Mesendoderm (in vitro differentiated cells): Measurements from ENCODE around the gene GRID2.

Experiments used
- DNase-seq: peaks from one replicate; pipeline ENCODE4 v3.0.0; 2013
- H2AK5ac ChIP-seq: 2 replicates; pipeline ENCODE4 v1.6.1; 2013; ENCODE audit warnings: low read length, inconsistent platforms
- H2BK120ac ChIP-seq: 2 replicates; pipeline ENCODE4 v1.6.1; 2013; ENCODE audit warnings: low read depth, mild to moderate bottlenecking, low read length, moderate library complexity, mixed read lengths
- H2BK15ac ChIP-seq: replicated peaks from 2 replicates; pipeline ENCODE4 v1.6.1; 2013; ENCODE audit warnings: low read depth, mild to moderate bottlenecking, moderate library complexity
- H2BK5ac ChIP-seq: 2 replicates; pipeline ENCODE4 v1.6.1; 2013; ENCODE audit warnings: low read length, inconsistent platforms
- H3K18ac ChIP-seq: 2 replicates; pipeline ENCODE4 v1.6.1; 2013; ENCODE audit warnings: mild to moderate bottlenecking, low read length, mixed read lengths
- H3K23ac ChIP-seq: one replicate; pipeline ENCODE4 v1.6.1; 2013; ENCODE audit warnings: low read length
- H3K27ac ChIP-seq: 2 replicates; pipeline ENCODE4 v1.5.1; 2013; ENCODE audit warnings: low read depth, mild to moderate bottlenecking, inconsistent platforms, low read length, moderate library complexity
- H3K27me3 ChIP-seq: 2 replicates; pipeline ENCODE4 v1.6.1; 2013; ENCODE audit warnings: low read length, control low read depth, mild to moderate bottlenecking, inconsistent platforms; ENCODE audit not compliant: insufficient read depth, poor library complexity
- H3K36me3 ChIP-seq: 2 replicates; pipeline ENCODE4 v1.6.1; 2013; ENCODE audit warnings: low read length, inconsistent platforms; ENCODE audit not compliant: control insufficient read depth, insufficient read depth
- H3K4ac ChIP-seq: one replicate; pipeline ENCODE4 v1.6.1; 2013; ENCODE audit warnings: low read depth, mild to moderate bottlenecking, low read length, moderate library complexity
- H3K4me1 ChIP-seq: 2 replicates; pipeline ENCODE4 v1.6.1; 2013; ENCODE audit warnings: low read depth, low read length, inconsistent platforms; ENCODE audit not compliant: control insufficient read depth
- H3K4me2 ChIP-seq: 2 replicates; pipeline ENCODE4 v1.6.1; 2013; ENCODE audit warnings: low read length
- H3K4me3 ChIP-seq: 2 replicates; pipeline ENCODE4 v1.5.1; 2013; ENCODE audit warnings: mild to moderate bottlenecking, low read length
- H3K56ac ChIP-seq: one replicate; pipeline ENCODE4 v1.6.1; 2013; ENCODE audit warnings: low read length
- H3K79me1 ChIP-seq: 2 replicates; pipeline ENCODE4 v1.6.1; 2013; ENCODE audit warnings: low read length, inconsistent platforms
- H3K79me2 ChIP-seq: 2 replicates; pipeline ENCODE4 v1.6.1; 2013; ENCODE audit warnings: mild to moderate bottlenecking, low read length; ENCODE audit not compliant: control insufficient read depth, insufficient read depth
- H3K9ac ChIP-seq: 2 replicates; pipeline ENCODE4 v1.6.1; 2013; ENCODE audit warnings: low read length, inconsistent platforms
- H4K5ac ChIP-seq: one replicate; pipeline ENCODE4 v1.6.1; 2013; ENCODE audit warnings: low read length
- H4K8ac ChIP-seq: one replicate; pipeline ENCODE4 v1.6.1; 2013; ENCODE audit warnings: low read depth, mild to moderate bottlenecking, control low read depth, low read length, moderate library complexity
- WGBS: extraction: QIAGEN DNeasy Blood & Tissue Kit; methylation state at CpG from one replicate; pipeline ENCODE4 v1.1.7; 2013; ENCODE audit warnings: low lambda C conversion rate, missing lambda C conversion rate; ENCODE audit not compliant: insufficient coverage; ENCODE audit errors: extremely low coverage; 5-methylcytosine and 5-hydroxymethylcytosine counted together

The GRID2 gene

GRCh38 chr4:92334716-92335350, 31.1 kb downstream of the GRID2 start:
- no peak overlapping the region for H3K4me2 ChIP-seq
- H3K27ac ChIP-seq: no peak overlapping the region
- no peaks in the 10 kb centered on the region for H3K79me2 ChIP-seq
- H4K8ac ChIP-seq: no peak overlapping the region
- no peaks in the 10 kb centered on the region for H3K4me1 ChIP-seq
- H3K27me3 ChIP-seq: no peaks in the 10 kb centered on the region
- no peak overlapping the region for H4K5ac ChIP-seq
- H3K9ac ChIP-seq: no peak overlapping the region
- no peak overlapping the region for H3K23ac ChIP-seq
- H2BK5ac ChIP-seq: no peak overlapping the region
- no peak overlapping the region for H3K56ac ChIP-seq
- H3K36me3 ChIP-seq: no peaks in the 10 kb centered on the region
- H2BK15ac ChIP-seq: no peak overlapping the region
- H2BK120ac ChIP-seq: no peak overlapping the region
- no peak overlapping the region for H3K4ac ChIP-seq
- no peak overlapping the region for H3K18ac ChIP-seq
- no peak for DNase-seq
- H3K4me3 ChIP-seq: no peak overlapping the region
- WGBS: no CpG with 5 or more reads among the region's 1 CpG
- H3K79me1 ChIP-seq: no peaks in the 10 kb centered on the region
- H2AK5ac ChIP-seq: no peak overlapping the region

GRCh38 chr4:92339676-92340075, 35.9 kb downstream of the GRID2 start:
- WGBS: no CpG with 5 or more reads among the region's 4 CpGs
- no peak overlapping the region for H3K56ac ChIP-seq
- no peaks in the 10 kb centered on the region for H3K4me1 ChIP-seq
- H3K4me2 ChIP-seq: no peak overlapping the region
- H2AK5ac ChIP-seq: no peak overlapping the region
- H3K18ac ChIP-seq: no peak overlapping the region
- no peak overlapping the region for H2BK120ac ChIP-seq
- H4K8ac ChIP-seq: no peak overlapping the region
- DNase-seq: no peak
- H3K27me3 ChIP-seq: no peaks in the 10 kb centered on the region
- no peak overlapping the region for H3K4ac ChIP-seq
- H3K79me1 ChIP-seq: no peaks in the 10 kb centered on the region
- H3K9ac ChIP-seq: no peak overlapping the region
- H3K36me3 ChIP-seq: no peaks in the 10 kb centered on the region
- no peak overlapping the region for H3K23ac ChIP-seq
- H2BK15ac ChIP-seq: no peak overlapping the region
- H2BK5ac ChIP-seq: no peak overlapping the region
- no peak overlapping the region for H3K27ac ChIP-seq
- H3K4me3 ChIP-seq: no peak overlapping the region
- no peaks in the 10 kb centered on the region for H3K79me2 ChIP-seq
- H4K5ac ChIP-seq: no peak overlapping the region

- Histone ChIP-seq H4K8ac (no peak overlapping the region), H4K5ac (no peak overlapping the region), H3K4me1 (no peaks in the 10 kb centered on the region), H3K18ac (no peak overlapping the region), H3K36me3 (no peaks in the 10 kb centered on the region), H3K4me3 (no peak overlapping the region), H2BK15ac (no peak overlapping the region), H3K4ac (no peak overlapping the region), H3K79me1 (no peaks in the 10 kb centered on the region), H3K56ac (no peak overlapping the region), H3K4me2 (no peak overlapping the region), H3K23ac (no peak overlapping the region), H3K27me3 (no peaks in the 10 kb centered on the region), H2AK5ac (no peak overlapping the region), H3K27ac (no peak overlapping the region), H3K9ac (no peak overlapping the region), H2BK5ac (no peak overlapping the region), H2BK120ac (no peak overlapping the region), H3K79me2 (no peaks in the 10 kb centered on the region)
- DNase-seq: no peak
- no CpG with 5 or more reads among the region's 3 CpGs for WGBS
Measured at GRCh38 chr4:92344216-92344615, 40.5 kb downstream of the GRID2 start.

GRCh38 chr4:92346289-92346688, 42.5 kb downstream of the GRID2 start:
- H4K5ac ChIP-seq: no peak overlapping the region
- no peak for DNase-seq
- H4K8ac ChIP-seq: no peak overlapping the region
- no CpG with 5 or more reads among the region's 3 CpGs for WGBS
- H3K4me2 ChIP-seq: no peak overlapping the region
- no peak overlapping the region for H2BK15ac ChIP-seq
- H3K4me1 ChIP-seq: no peaks in the 10 kb centered on the region
- no peak overlapping the region for H3K23ac ChIP-seq
- H3K56ac ChIP-seq: no peak overlapping the region
- no peak overlapping the region for H3K9ac ChIP-seq
- no peaks in the 10 kb centered on the region for H3K79me2 ChIP-seq
- no peak overlapping the region for H2BK5ac ChIP-seq
- no peak overlapping the region for H2BK120ac ChIP-seq
- no peak overlapping the region for H2AK5ac ChIP-seq
- H3K36me3 ChIP-seq: no peaks in the 10 kb centered on the region
- no peak overlapping the region for H3K4me3 ChIP-seq
- no peaks in the 10 kb centered on the region for H3K79me1 ChIP-seq
- H3K27me3 ChIP-seq: no peaks in the 10 kb centered on the region
- no peak overlapping the region for H3K18ac ChIP-seq
- no peak overlapping the region for H3K4ac ChIP-seq
- no peak overlapping the region for H3K27ac ChIP-seq

- no peaks in the 10 kb centered on the region for H3K79me1 ChIP-seq
- H3K23ac ChIP-seq: no peak overlapping the region
- H3K36me3 ChIP-seq: no peaks in the 10 kb centered on the region
- no peak for DNase-seq
- no peak overlapping the region for H3K4me3 ChIP-seq
- 100% methylated on average over 1 of the region's 2 CpGs for WGBS
- no peak overlapping the region for H2BK120ac ChIP-seq
- no peak overlapping the region for H3K9ac ChIP-seq
- H3K4me1 ChIP-seq: peaks cover 4% of the 10 kb centered on the region
- H4K5ac ChIP-seq: no peak overlapping the region
- H3K18ac ChIP-seq: no peak overlapping the region
- H3K27ac ChIP-seq: no peak overlapping the region
- no peak overlapping the region for H2AK5ac ChIP-seq
- H2BK5ac ChIP-seq: no peak overlapping the region
- H3K4ac ChIP-seq: no peak overlapping the region
- no peaks in the 10 kb centered on the region for H3K27me3 ChIP-seq
- H4K8ac ChIP-seq: no peak overlapping the region
- H3K4me2 ChIP-seq: no peak overlapping the region
- H3K56ac ChIP-seq: no peak overlapping the region
- no peaks in the 10 kb centered on the region for H3K79me2 ChIP-seq
- no peak overlapping the region for H2BK15ac ChIP-seq
Measured at GRCh38 chr4:92357966-92358365, 54.2 kb downstream of the GRID2 start.

- Histone ChIP-seq H4K5ac (no peak overlapping the region), H2AK5ac (no peak overlapping the region), H2BK120ac (no peak overlapping the region), H3K9ac (no peak overlapping the region), H3K4me2 (no peak overlapping the region), H3K27me3 (no peaks in the 10 kb centered on the region), H3K18ac (no peak overlapping the region), H3K4me1 (peaks cover 4% of the 10 kb centered on the region), H4K8ac (no peak overlapping the region), H3K79me1 (no peaks in the 10 kb centered on the region), H2BK15ac (no peak overlapping the region), H3K27ac (no peak overlapping the region), H3K4ac (no peak overlapping the region), H3K36me3 (no peaks in the 10 kb centered on the region), H3K23ac (no peak overlapping the region), H3K56ac (no peak overlapping the region), H3K4me3 (no peak overlapping the region), H2BK5ac (no peak overlapping the region), H3K79me2 (no peaks in the 10 kb centered on the region)
- DNase-seq: no peak
- WGBS: no CpG with 5 or more reads among the region's 2 CpGs
Measured at GRCh38 chr4:92359491-92359890, 55.7 kb downstream of the GRID2 start.
